Measurements from ENCODE around the gene LSAMP. TPM values are rescaled to one million over a fixed set of nuclear protein-coding genes. Genes with fewer than 3 reads are reported as not detected.
A peak's percentile ranks its signal among the peaks of the same experiment; 100 is the strongest.

LSAMP gene
- total RNA-seq, result 10 to 100 TPM in 5 of 6 donors, 1 to 10 TPM in 1; 7.1 to 28.1 (median 13.4) TPM

GRCh38 chr3:116445311-116445841 lies at the start of gene LSAMP:
Gene LSAMP (minus strand): TSS chr3:116445487.
- H3K4me1 ChIP-seq, result no peaks in the 10 kb centered on the region
- ATAC-seq (ENCODE audit: low FRiP score in 2 of 2), result peak in 1 of 2 donors; percentile 41
- no peaks in the 10 kb centered on the region for H3K27me3 ChIP-seq
- WGBS, 2 donors, result 3% methylated on average over 15 of the region's 15 CpGs
- no peak within 1 kb of the TSS for H3K27ac ChIP-seq
- H3K9me3 ChIP-seq, result no peaks in the 10 kb centered on the region
- peak within 1 kb of the TSS in 3 of 4 donors; percentile 31 to 38 (median 35) for H3K4me3 ChIP-seq
- H3K36me3 ChIP-seq, result no peaks in the 10 kb centered on the region
- no peak for TF ChIP-seq POLR2A (IDR thresholded peaks at IDR 0.05)
- no peak for TF ChIP-seq CTCF (IDR thresholded peaks at IDR 0.05)
- TF ChIP-seq EP300 (IDR thresholded peaks at IDR 0.05), result no peak
- no peak for TF ChIP-seq POLR2AphosphoS5 (IDR thresholded peaks at IDR 0.05)
- DNase-seq, result peak; percentile 19 to 80

GRCh38 chr3:116492379-116492778 lies 47.1 kb upstream of the LSAMP start:
- H3K4me3 ChIP-seq, result no peak overlapping the region
- H3K4me1 ChIP-seq, result no peaks in the 10 kb centered on the region
- 19 to 56% methylated on average over 2 of the region's 2 CpGs for WGBS, 2 donors
- H3K36me3 ChIP-seq, result no peaks in the 10 kb centered on the region
- no peak for ATAC-seq (ENCODE audit: low FRiP score in 2 of 2)
- no peak overlapping the region for H3K27ac ChIP-seq
- DNase-seq, result no peak
- TF ChIP-seq CTCF (IDR thresholded peaks at IDR 0.05) (no peak), EP300 (IDR thresholded peaks at IDR 0.05) (no peak), POLR2AphosphoS5 (IDR thresholded peaks at IDR 0.05) (no peak), POLR2A (IDR thresholded peaks at IDR 0.05) (no peak)
- no peaks in the 10 kb centered on the region for H3K27me3 ChIP-seq
- no peaks in the 10 kb centered on the region for H3K9me3 ChIP-seq

- Histone ChIP-seq H3K9me3 (peaks cover 0 to 19% (median 0%) of the 10 kb centered on the region in 4 donors), H3K36me3 (no peaks in the 10 kb centered on the region), H3K4me3 (no peak overlapping the region), H3K27me3 (no peaks in the 10 kb centered on the region), H3K27ac (no peak overlapping the region), H3K4me1 (no peaks in the 10 kb centered on the region)
- no peak for ATAC-seq (ENCODE audit: low FRiP score in 2 of 2)
- WGBS, 2 donors, result 71 to 79% methylated on average over 4 of the region's 4 CpGs
- TF ChIP-seq POLR2A (IDR thresholded peaks at IDR 0.05), result no peak
- no peak for DNase-seq
Measured at GRCh38 chr3:116483135-116483534, 37.8 kb upstream of the LSAMP start.

- Histone ChIP-seq H3K27ac (no peak overlapping the region), H3K4me3 (no peak overlapping the region), H3K9me3 (peaks cover 0 to 19% (median 0%) of the 10 kb centered on the region in 4 donors), H3K36me3 (no peaks in the 10 kb centered on the region), H3K4me1 (no peaks in the 10 kb centered on the region), H3K27me3 (no peaks in the 10 kb centered on the region)
- ATAC-seq (ENCODE audit: low FRiP score in 2 of 2) (no peak), DNase-seq (no peak)
- TF ChIP-seq POLR2AphosphoS5 (IDR thresholded peaks at IDR 0.05) (no peak), CTCF (IDR thresholded peaks at IDR 0.05) (no peak), EP300 (IDR thresholded peaks at IDR 0.05) (no peak), POLR2A (IDR thresholded peaks at IDR 0.05) (no peak)
Measured at GRCh38 chr3:116476691-116477090, 31.4 kb upstream of the LSAMP start.

GRCh38 chr3:116474801-116475200 lies 29.5 kb upstream of the LSAMP start:
- H3K9me3 ChIP-seq, result peaks cover 0 to 13% (median 0%) of the 10 kb centered on the region in 4 donors
- H3K36me3 ChIP-seq, result no peaks in the 10 kb centered on the region
- no peaks in the 10 kb centered on the region for H3K4me1 ChIP-seq
- H3K27me3 ChIP-seq, result no peaks in the 10 kb centered on the region
- DNase-seq (no peak), ATAC-seq (ENCODE audit: low FRiP score in 2 of 2) (no peak)
- TF ChIP-seq POLR2AphosphoS5 (IDR thresholded peaks at IDR 0.05) (no peak), CTCF (IDR thresholded peaks at IDR 0.05) (no peak), POLR2A (IDR thresholded peaks at IDR 0.05) (no peak), EP300 (IDR thresholded peaks at IDR 0.05) (no peak)
- H3K27ac ChIP-seq, result no peak overlapping the region
- no peak overlapping the region for H3K4me3 ChIP-seq
